GM12875 (cell line): ENCODE results near the gene RAB3IP.
"Not testable (repeated sequence)": the region's sequence is repeated elsewhere in the genome, so short reads cannot be mapped to it uniquely, and the experiment has no call there.

Experiments used
- H3K4me3 ChIP-seq: one replicate; pipeline ENCODE4 v1.5.1; 2011; ENCODE audit warnings: low read depth, low read length, control low read depth
- TF ChIP-seq, protein P1 (sequence below): IDR thresholded peaks from 2 replicates; pipeline ENCODE4 v1.5.1; 2011; ENCODE audit warnings: low read depth, mild to moderate bottlenecking, control low read depth, inconsistent platforms, low read length, moderate library complexity, borderline replicate concordance; ENCODE audit not compliant: insufficient read depth

Gene RAB3IP

GRCh38 chr12:69844836-69845235 is 106.2 kb downstream of the RAB3IP start:
- TF ChIP-seq, protein P1, sequence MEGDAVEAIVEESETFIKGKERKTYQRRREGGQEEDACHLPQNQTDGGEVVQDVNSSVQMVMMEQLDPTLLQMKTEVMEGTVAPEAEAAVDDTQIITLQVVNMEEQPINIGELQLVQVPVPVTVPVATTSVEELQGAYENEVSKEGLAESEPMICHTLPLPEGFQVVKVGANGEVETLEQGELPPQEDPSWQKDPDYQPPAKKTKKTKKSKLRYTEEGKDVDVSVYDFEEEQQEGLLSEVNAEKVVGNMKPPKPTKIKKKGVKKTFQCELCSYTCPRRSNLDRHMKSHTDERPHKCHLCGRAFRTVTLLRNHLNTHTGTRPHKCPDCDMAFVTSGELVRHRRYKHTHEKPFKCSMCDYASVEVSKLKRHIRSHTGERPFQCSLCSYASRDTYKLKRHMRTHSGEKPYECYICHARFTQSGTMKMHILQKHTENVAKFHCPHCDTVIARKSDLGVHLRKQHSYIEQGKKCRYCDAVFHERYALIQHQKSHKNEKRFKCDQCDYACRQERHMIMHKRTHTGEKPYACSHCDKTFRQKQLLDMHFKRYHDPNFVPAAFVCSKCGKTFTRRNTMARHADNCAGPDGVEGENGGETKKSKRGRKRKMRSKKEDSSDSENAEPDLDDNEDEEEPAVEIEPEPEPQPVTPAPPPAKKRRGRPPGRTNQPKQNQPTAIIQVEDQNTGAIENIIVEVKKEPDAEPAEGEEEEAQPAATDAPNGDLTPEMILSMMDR = no peak
- H3K4me3 ChIP-seq = no peak overlapping the region

GRCh38 chr12:69846976-69847375 is 108.3 kb downstream of the RAB3IP start:
- no peak overlapping the region for H3K4me3 ChIP-seq
- TF ChIP-seq, protein P1 = no peak

- TF ChIP-seq, protein P1 = no peak
- no peak overlapping the region for H3K4me3 ChIP-seq
Measured at GRCh38 chr12:69851976-69852375, 113.3 kb downstream of the RAB3IP start.

DNA sequence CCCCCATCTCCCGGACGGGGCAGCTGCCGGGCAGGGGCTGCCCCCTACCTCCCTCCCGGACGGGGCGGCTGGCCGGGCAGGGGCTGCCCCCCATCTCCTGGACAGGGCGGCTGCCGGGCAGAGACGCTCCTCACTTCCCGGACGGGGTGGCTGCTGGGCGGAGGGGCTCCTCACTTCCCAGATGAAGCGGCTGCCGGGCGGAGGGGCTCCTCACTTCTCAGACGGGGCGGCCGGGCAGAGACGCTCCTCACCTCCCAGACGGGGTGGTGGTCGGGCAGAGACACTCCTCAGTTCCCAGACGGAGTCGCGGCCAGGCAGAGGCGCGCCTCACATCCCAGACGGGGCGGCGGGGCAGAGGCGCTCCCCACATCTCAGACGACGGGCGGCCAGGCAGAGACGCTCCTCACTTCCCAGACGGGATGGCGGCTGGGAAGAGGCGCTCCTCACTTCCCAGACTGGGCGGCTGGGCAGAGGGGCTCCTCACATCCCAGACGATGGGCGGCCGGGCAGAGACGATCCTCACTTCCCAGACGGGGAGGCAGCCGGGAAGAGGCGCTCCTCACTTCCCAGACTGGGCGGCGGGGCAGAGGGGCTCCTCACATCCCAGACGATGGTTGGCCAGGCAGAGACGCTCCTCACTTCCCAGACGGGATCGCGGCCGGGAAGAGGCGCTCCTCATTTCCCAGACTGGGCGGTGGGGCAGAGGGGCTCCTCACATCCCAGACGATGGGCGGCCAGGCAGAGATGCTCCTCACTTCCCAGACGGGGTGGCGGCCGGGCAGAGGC is 114.7 kb downstream of the RAB3IP start:
- not testable (repeated sequence) for H3K4me3 ChIP-seq

- TF ChIP-seq, protein P1 = no peak
- H3K4me3 ChIP-seq = no peak overlapping the region
Measured at GRCh38 chr12:69866698-69867097, 128.0 kb downstream of the RAB3IP start.

DNA sequence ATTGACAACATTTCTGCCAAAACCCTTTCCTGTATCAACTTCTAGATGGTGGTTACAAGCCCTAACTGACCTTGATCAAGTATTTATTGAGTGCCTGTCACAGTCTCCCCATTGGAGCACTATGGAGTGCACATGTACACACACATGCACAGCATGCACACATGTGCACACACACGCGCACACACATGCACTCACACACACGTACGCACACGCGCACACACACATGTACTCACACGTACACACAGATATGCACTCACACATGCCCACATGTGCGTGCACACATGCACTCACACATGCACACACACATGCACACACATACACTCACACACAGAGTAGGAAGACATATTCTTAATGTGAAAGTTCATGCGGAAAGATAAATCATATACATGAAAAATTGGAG is 130.0 kb downstream of the RAB3IP start:
- TF ChIP-seq, protein P1 = no peak
- no peak overlapping the region for H3K4me3 ChIP-seq

- H3K4me3 ChIP-seq = no peak overlapping the region
- TF ChIP-seq, protein P1 = no peak
Measured at GRCh38 chr12:69872804-69873203, 134.1 kb downstream of the RAB3IP start.
